ENCODE results near the gene ZBP1. TPM values are rescaled to one million over a fixed set of nuclear protein-coding genes. Genes with fewer than 3 reads are reported as not detected.

Gene ZBP1
- polyA plus RNA-seq, 1 experiment, result not detected

GRCh38 chr20:57663681-57664451, 43.6 kb upstream of the ZBP1 start:
- DNase-seq (ENCODE audit: low read depth, low spot score), result no peak
- ChIA-PET CTCF (no interaction called here), POLR2A (no interaction called here)
- TF ChIP-seq CTCF (IDR thresholded peaks at IDR 0.05; ENCODE audit: low read depth, low read length), result no peak
- H3K9me3 ChIP-seq (ENCODE audit: control insufficient read depth, insufficient read depth, low read length), result peaks cover 4% of the 10 kb centered on the region; the same call in 1 of the 2 replicates
- H3K27me3 ChIP-seq (ENCODE audit: control insufficient read depth, insufficient read depth, low read length), result no peaks in the 10 kb centered on the region
- no peak overlapping the region for H3K4me3 ChIP-seq (ENCODE audit: low read depth, low read length)
- H3K27ac ChIP-seq (ENCODE audit: low read depth, low read length), result no peak overlapping the region

GRCh38 chr20:57663241-57663640, 43.0 kb upstream of the ZBP1 start:
- DNase-seq (ENCODE audit: low read depth, low spot score), result no peak
- H3K9me3 ChIP-seq (ENCODE audit: control insufficient read depth, insufficient read depth, low read length), result peaks cover 4% of the 10 kb centered on the region; the same call in 1 of the 2 replicates
- TF ChIP-seq CTCF (IDR thresholded peaks at IDR 0.05; ENCODE audit: low read depth, low read length), result no peak
- H3K4me3 ChIP-seq (ENCODE audit: low read depth, low read length), result no peak overlapping the region
- ChIA-PET POLR2A (no interaction called here), CTCF (no interaction called here)
- H3K27ac ChIP-seq (ENCODE audit: low read depth, low read length), result no peak overlapping the region
- no peaks in the 10 kb centered on the region for H3K27me3 ChIP-seq (ENCODE audit: control insufficient read depth, insufficient read depth, low read length)

- DNase-seq (ENCODE audit: low read depth, low spot score), result no peak
- Histone ChIP-seq H3K27ac (ENCODE audit: low read depth, low read length) (no peak overlapping the region), H3K4me3 (ENCODE audit: low read depth, low read length) (no peak overlapping the region), H3K27me3 (ENCODE audit: control insufficient read depth, insufficient read depth, low read length) (no peaks in the 10 kb centered on the region), H3K9me3 (ENCODE audit: control insufficient read depth, insufficient read depth, low read length) (peaks cover 4% of the 10 kb centered on the region; the same call in 1 of the 2 replicates)
- TF ChIP-seq CTCF (IDR thresholded peaks at IDR 0.05; ENCODE audit: low read depth, low read length), result no peak
- CTCF ChIA-PET, result no interaction called here
- POLR2A ChIA-PET, result no interaction called here
Measured at GRCh38 chr20:57662456-57663240, 42.4 kb upstream of the ZBP1 start.

- DNase-seq (ENCODE audit: low read depth, low spot score), result no peak
- no peak overlapping the region for H3K27ac ChIP-seq (ENCODE audit: low read depth, low read length)
- no peak for TF ChIP-seq CTCF (IDR thresholded peaks at IDR 0.05; ENCODE audit: low read depth, low read length)
- H3K4me3 ChIP-seq (ENCODE audit: low read depth, low read length), result no peak overlapping the region
- POLR2A ChIA-PET, result no interaction called here
- H3K27me3 ChIP-seq (ENCODE audit: control insufficient read depth, insufficient read depth, low read length), result no peaks in the 10 kb centered on the region
- CTCF ChIA-PET, result no interaction called here
- peaks cover 4% of the 10 kb centered on the region; the same call in 1 of the 2 replicates for H3K9me3 ChIP-seq (ENCODE audit: control insufficient read depth, insufficient read depth, low read length)
Measured at GRCh38 chr20:57661746-57662455, 41.7 kb upstream of the ZBP1 start.

Data from AG04450 (cell line).